ENCODE results near the gene SNORC.

GRCh38 chr2:232831496-232831895 is 38.6 kb upstream of the SNORC start:
- TF ChIP-seq EZH2 (IDR thresholded peaks at IDR 0.05) (no peak), POLR2AphosphoS5 (IDR thresholded peaks at IDR 0.05; ENCODE audit: borderline replicate concordance, low read depth, low read length) (no peak), FOXP2 (optimal IDR thresholded peaks at IDR 0.05; ENCODE audit: control extremely low read depth, extremely low read length, insufficient read depth) (no peak)
